ENCODE measurements around the gene PCLO. TPM values are rescaled to one million over a fixed set of nuclear protein-coding genes. Genes with fewer than 3 reads are reported as not detected.

The PCLO gene
- total and polyA plus RNA-seq, 12 donors: 0.06 to 10.8 (median 2.3) TPM

DNA sequence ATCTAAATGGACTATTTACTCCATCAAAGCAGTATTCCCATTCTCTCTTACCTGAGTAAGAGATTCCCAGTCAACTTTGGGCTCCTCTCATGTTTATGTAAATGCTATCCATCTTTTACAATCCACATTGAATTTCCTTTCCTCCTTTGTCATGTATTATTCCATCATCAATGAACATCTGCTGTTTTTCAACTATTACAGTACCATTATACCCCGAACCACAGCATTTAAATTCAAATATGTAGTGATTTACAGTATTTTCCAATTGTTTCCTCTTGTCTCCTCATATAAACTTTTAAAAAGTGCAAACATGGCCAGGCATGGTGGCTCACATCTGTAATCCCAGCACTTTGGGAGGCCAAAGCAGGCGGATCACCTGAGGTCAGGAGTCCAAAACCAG lies 20.3 kb downstream of the PCLO start:
- TF ChIP-seq, protein P1, sequence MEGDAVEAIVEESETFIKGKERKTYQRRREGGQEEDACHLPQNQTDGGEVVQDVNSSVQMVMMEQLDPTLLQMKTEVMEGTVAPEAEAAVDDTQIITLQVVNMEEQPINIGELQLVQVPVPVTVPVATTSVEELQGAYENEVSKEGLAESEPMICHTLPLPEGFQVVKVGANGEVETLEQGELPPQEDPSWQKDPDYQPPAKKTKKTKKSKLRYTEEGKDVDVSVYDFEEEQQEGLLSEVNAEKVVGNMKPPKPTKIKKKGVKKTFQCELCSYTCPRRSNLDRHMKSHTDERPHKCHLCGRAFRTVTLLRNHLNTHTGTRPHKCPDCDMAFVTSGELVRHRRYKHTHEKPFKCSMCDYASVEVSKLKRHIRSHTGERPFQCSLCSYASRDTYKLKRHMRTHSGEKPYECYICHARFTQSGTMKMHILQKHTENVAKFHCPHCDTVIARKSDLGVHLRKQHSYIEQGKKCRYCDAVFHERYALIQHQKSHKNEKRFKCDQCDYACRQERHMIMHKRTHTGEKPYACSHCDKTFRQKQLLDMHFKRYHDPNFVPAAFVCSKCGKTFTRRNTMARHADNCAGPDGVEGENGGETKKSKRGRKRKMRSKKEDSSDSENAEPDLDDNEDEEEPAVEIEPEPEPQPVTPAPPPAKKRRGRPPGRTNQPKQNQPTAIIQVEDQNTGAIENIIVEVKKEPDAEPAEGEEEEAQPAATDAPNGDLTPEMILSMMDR (IDR thresholded peaks at IDR 0.05): no peak
- Histone ChIP-seq H3K9me3 (no peaks in the 10 kb centered on the region), H3K4me3 (no peak overlapping the region), H3K36me3 (no peaks in the 10 kb centered on the region), H3K4me1 (peaks cover 0 to 3% (median 0%) of the 10 kb centered on the region in 9 donors), H3K27me3 (no peaks in the 10 kb centered on the region), H3K27ac (no peak overlapping the region)
- intact Hi-C loops (cut with DNase I): loop anchor here in 1 of 10 donors (10.0 kb wide), 1 partner anchor 58 kb away; no protein-coding TSS in a partner anchor
- WGBS, 2 donors: 84 to 85% methylated on average over 2 of the region's 2 CpGs
- ATAC-seq (no peak), DNase-seq (no peak)

DNA sequence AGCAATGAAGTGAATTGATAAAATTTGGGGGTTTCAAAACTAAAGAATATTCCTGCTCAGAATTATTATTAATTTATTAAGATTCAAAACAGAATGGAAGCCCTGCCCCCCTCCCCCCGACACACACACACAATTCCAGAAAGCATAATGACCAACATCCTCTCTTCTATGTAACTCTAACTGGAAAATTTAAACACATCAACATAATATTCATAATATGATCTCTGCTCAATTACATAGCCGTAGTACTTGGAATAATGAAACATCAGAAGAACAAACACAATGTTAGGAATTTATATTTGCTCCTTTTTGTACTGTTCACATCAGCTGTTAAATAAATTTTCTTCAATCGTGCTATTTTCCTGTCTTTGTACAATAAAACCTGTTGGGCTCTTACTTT lies 20.8 kb downstream of the PCLO start:
- Histone ChIP-seq H3K27me3 (no peaks in the 10 kb centered on the region), H3K4me3 (no peak overlapping the region), H3K36me3 (no peaks in the 10 kb centered on the region), H3K27ac (no peak overlapping the region), H3K9me3 (no peaks in the 10 kb centered on the region), H3K4me1 (peaks cover 0 to 3% (median 0%) of the 10 kb centered on the region in 9 donors)
- no peak for DNase-seq
- intact Hi-C loops (cut with DNase I): loop anchor here in 1 of 10 donors (10.0 kb wide), 1 partner anchor 57 kb away; no protein-coding TSS in a partner anchor
- 70 to 89% methylated on average over 3 of the region's 3 CpGs for WGBS, 2 donors
- TF ChIP-seq, protein P1 (IDR thresholded peaks at IDR 0.05): no peak
- no peak for ATAC-seq

DNA sequence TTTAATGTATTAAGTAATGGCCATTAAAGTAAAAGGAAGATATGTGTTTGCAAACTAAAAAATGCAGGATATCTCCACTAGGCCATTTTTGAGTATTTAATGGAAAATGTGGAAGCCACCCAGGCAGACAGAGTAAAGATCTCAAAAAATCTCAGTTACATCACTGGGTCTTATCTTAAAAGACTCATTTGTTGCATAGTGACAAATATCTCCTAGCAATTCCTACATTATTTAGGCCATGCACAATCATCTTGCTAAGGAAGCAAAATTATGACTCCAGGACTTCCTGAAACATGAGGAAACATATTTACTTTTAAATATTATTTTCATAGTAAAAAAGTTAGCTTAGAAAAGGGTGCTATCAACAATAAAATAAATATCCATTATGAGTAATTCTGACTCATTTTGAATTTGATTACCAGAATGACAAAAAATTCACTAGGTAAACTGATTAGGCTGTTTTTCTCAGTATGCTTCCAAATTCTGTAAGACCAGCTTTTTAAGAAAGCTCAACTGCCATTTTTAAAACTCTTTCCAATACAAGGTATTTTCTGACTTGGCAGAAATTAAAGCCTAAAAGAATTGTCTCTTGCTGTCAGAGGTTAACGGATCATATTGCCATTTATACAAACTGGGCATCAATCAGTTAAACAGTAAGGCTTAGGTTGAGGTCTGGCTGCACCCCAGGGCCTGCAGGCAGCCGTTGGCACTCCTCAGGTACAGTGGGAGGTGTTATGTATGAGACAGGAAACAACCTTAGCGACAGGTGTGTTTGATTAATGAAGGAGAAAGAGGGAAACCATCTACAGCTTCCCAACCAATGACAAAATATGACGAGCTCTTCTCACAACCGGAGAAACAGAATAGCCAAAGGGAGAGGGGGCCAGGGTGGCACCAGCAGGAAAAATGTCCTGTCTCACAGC lies 31.8 kb downstream of the PCLO start:
- TF ChIP-seq, protein P1 (IDR thresholded peaks at IDR 0.05): no peak
- no peak overlapping the region for H3K4me3 ChIP-seq
- DNase-seq (no peak), ATAC-seq (no peak)
- no peak overlapping the region for H3K27ac ChIP-seq
- no peaks in the 10 kb centered on the region for H3K4me1 ChIP-seq
- no peaks in the 10 kb centered on the region for H3K36me3 ChIP-seq
- intact Hi-C loops (cut with DNase I): no loop called here
- WGBS, 2 donors: 65 to 72% methylated on average over 5 of the region's 5 CpGs
- no peaks in the 10 kb centered on the region for H3K9me3 ChIP-seq
- H3K27me3 ChIP-seq: no peaks in the 10 kb centered on the region

DNA sequence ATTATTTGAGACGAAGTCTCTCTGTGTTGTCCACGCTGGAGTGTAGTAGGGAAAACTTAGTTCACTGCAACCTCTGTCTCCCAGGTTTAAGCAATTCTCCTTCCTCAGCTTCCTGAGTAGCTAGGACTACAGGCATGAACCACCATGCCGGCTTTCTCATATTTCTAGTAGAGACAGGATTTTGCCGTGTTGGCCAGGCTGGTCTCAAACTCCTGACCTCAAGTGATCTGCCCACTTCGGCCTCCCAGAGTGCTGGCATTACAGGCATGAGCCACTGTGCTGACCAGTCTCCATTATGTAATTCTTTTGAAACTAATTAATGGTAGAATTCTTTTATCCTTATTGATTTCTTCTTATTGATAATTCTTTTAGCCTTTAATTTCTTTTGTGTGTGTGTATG lies 32.5 kb downstream of the PCLO start:
- DNase-seq: no peak
- no peaks in the 10 kb centered on the region for H3K27me3 ChIP-seq
- H3K4me3 ChIP-seq: no peak overlapping the region
- 87 to 98% methylated on average over 5 of the region's 5 CpGs for WGBS, 2 donors
- no peak overlapping the region for H3K27ac ChIP-seq
- no peaks in the 10 kb centered on the region for H3K4me1 ChIP-seq
- H3K36me3 ChIP-seq: no peaks in the 10 kb centered on the region
- intact Hi-C loops (cut with DNase I): no loop called here
- no peaks in the 10 kb centered on the region for H3K9me3 ChIP-seq
- no peak for ATAC-seq
- TF ChIP-seq, protein P1 (IDR thresholded peaks at IDR 0.05): no peak

Measured in heart right ventricle (tissue), 16 donors.